ENCODE results near the gene ELOB. TPM values are rescaled to one million over a fixed set of nuclear protein-coding genes. Genes with fewer than 3 reads are reported as not detected.

ELOB gene
- total and polyA plus RNA-seq, 8 donors = 133 to 224 (median 197) TPM

GRCh38 chr16:2739625-2740430, 37.3 kb downstream of the ELOB start:
- no peaks in the 10 kb centered on the region for H3K4me1 ChIP-seq
- no peak for ATAC-seq
- H3K27ac ChIP-seq = no peak overlapping the region
- H3K4me3 ChIP-seq = no peak overlapping the region
- intact Hi-C loops (cut with DNase I) = no loop called here
- TF ChIP-seq CTCF (IDR thresholded peaks at IDR 0.05) = no peak
- peaks cover 0 to 20% of the 10 kb centered on the region in 2 donors for H3K27me3 ChIP-seq
- peak in 1 of 4 donors; percentile 34 for DNase-seq
- no peaks in the 10 kb centered on the region for H3K36me3 ChIP-seq
- H3K9me3 ChIP-seq = no peaks in the 10 kb centered on the region

DNA sequence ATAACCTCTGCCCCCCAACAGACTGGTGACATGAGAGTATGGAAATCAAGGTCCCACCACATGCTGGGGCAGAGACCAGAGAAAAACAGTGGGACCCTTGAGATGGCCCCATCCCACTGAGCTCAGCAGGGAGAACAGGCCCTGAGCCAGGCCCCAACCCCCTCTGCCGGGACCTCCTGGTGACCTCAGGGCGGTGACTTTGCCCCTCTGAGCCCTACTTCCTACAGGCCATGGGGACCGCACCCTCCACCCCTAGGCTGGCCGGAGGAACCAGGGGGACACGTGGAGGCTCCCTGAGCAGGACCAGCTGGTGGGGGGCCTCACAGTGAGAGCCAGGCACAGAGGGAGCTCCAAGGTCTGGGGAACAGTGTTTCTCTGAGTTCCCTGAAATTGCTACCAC, 38.5 kb downstream of the ELOB start:
- DNase-seq = peak in 1 of 4 donors; percentile 49
- ATAC-seq = no peak
- H3K4me3 ChIP-seq = no peak overlapping the region
- H3K9me3 ChIP-seq = no peaks in the 10 kb centered on the region
- no peaks in the 10 kb centered on the region for H3K4me1 ChIP-seq
- H3K27me3 ChIP-seq = peaks cover 0 to 20% of the 10 kb centered on the region in 2 donors
- H3K27ac ChIP-seq = no peak overlapping the region
- no peaks in the 10 kb centered on the region for H3K36me3 ChIP-seq
- TF ChIP-seq CTCF (IDR thresholded peaks at IDR 0.05) = no peak
- intact Hi-C loops (cut with DNase I) = no loop called here

GRCh38 chr16:2737895-2738418, 39.1 kb downstream of the ELOB start:
- no peak overlapping the region for H3K4me3 ChIP-seq
- H3K27me3 ChIP-seq = peaks cover 0 to 20% of the 10 kb centered on the region in 2 donors
- no peak for ATAC-seq
- no peak overlapping the region for H3K27ac ChIP-seq
- H3K36me3 ChIP-seq = no peaks in the 10 kb centered on the region
- no peaks in the 10 kb centered on the region for H3K9me3 ChIP-seq
- intact Hi-C loops (cut with DNase I) = no loop called here
- peak in 1 of 4 donors; percentile 44 for DNase-seq
- no peaks in the 10 kb centered on the region for H3K4me1 ChIP-seq
- no peak for TF ChIP-seq CTCF (IDR thresholded peaks at IDR 0.05)

GRCh38 chr16:2737238-2737605, 39.9 kb downstream of the ELOB start:
- no peaks in the 10 kb centered on the region for H3K4me1 ChIP-seq
- no peak overlapping the region for H3K27ac ChIP-seq
- DNase-seq (peak in 1 of 4 donors; percentile 41), ATAC-seq (no peak)
- H3K36me3 ChIP-seq = no peaks in the 10 kb centered on the region
- H3K27me3 ChIP-seq = peaks cover 0 to 20% of the 10 kb centered on the region in 2 donors
- TF ChIP-seq CTCF (IDR thresholded peaks at IDR 0.05) = no peak
- no peak overlapping the region for H3K4me3 ChIP-seq
- intact Hi-C loops (cut with DNase I) = no loop called here
- H3K9me3 ChIP-seq = no peaks in the 10 kb centered on the region

DNA sequence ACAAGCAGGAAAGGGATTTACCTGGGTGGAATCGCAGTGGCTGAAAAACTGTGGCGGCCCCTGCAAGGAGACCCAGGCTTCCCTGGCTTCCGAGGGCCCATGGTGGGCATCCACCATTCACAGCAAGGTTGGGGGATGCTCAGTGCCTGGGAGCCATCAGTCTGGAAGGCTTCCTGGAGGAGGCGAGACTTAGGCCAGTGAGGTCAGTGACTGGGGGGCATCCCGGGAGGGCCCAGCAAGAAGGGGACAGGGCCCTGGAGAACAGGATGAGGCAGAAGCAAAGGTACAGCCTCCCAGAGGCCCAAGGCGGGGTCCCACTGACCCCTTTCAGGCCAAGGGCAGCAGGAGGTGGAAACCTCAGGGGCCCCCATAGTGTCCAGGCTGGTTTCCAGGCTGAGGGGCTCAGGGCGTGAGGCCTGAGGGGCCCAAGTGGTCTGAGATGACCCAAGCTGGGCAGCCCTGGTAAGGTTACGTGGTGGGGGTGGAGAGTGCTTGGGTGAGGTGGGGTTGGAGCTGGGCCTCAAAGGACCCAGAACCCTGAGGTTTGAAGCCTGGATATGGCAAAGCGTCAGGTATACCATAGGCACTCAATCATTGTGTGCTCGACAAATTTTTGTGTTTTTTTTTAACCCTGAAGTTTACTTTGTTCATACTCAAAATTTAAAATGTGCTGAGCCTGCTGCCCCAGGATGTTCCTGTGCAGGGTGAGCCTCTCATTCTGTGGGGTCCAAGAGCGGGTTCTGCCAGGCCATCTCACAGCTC, 40.4 kb downstream of the ELOB start:
- no peaks in the 10 kb centered on the region for H3K9me3 ChIP-seq
- no peaks in the 10 kb centered on the region for H3K4me1 ChIP-seq
- no peak overlapping the region for H3K27ac ChIP-seq
- H3K27me3 ChIP-seq = peaks cover 0 to 20% of the 10 kb centered on the region in 2 donors
- intact Hi-C loops (cut with DNase I) = no loop called here
- no peak overlapping the region for H3K4me3 ChIP-seq
- peak in 1 of 4 donors; percentile 25 for DNase-seq
- no peak for TF ChIP-seq CTCF (IDR thresholded peaks at IDR 0.05)
- ATAC-seq = no peak
- no peaks in the 10 kb centered on the region for H3K36me3 ChIP-seq
